GM21619 (cell line): ENCODE measurements around the gene KMT2B.

ENCODE experiments used
- ATAC-seq: cut with Tn5 transposase; IDR thresholded peaks from one replicate; pipeline ENCODE4 v1.9.1; 2021; ENCODE audit not compliant: unreplicated experiment

KMT2B gene

GRCh38 chr19:35741203-35741515 is 23.4 kb downstream of the KMT2B start:
- ATAC-seq: no peak

GRCh38 chr19:35742121-35742724 is 24.4 kb downstream of the KMT2B start, which contains the start of gene IGFLR1:
IGFLR1 (minus strand) TSS chr19:35742452; CDS start chr19:35741180, 1,272 bp downstream.
- no peak for ATAC-seq

- ATAC-seq: no peak
These were observed 26.0 kb downstream of the KMT2B start for GRCh38 chr19:35743640-35744429.

- ATAC-seq: peak; percentile 31
These were observed 26.9 kb downstream of the KMT2B start for GRCh38 chr19:35744430-35745327.

- peak; percentile 38 for ATAC-seq
These were observed 27.7 kb downstream of the KMT2B start, which contains the start of the genes PSENEN and U2AF1L4 for GRCh38 chr19:35745328-35746086. PSENEN (plus strand) TSS chr19:35745651; CDS start chr19:35745931, 280 bp downstream. U2AF1L4 (minus strand) TSS chr19:35745418; CDS start chr19:35745391, 27 bp downstream.

- no peak for ATAC-seq
These were observed 28.3 kb downstream of the KMT2B start for GRCh38 chr19:35746087-35746462.

- ATAC-seq: no peak
These were observed 28.7 kb downstream of the KMT2B start for GRCh38 chr19:35746531-35746930.

- ATAC-seq: peak; percentile 65
These were observed 30.6 kb downstream of the KMT2B start, which contains the start of gene LIN37 for GRCh38 chr19:35748106-35749020. LIN37 (plus strand) TSS chr19:35748576; CDS start chr19:35748725, 149 bp downstream.

- no peak for ATAC-seq
These were observed 32.4 kb downstream of the KMT2B start for GRCh38 chr19:35750167-35750566.

GRCh38 chr19:35751839-35752745 is 34.3 kb downstream of the KMT2B start:
- ATAC-seq: no peak

- no peak for ATAC-seq
These were observed 35.0 kb downstream of the KMT2B start for GRCh38 chr19:35752746-35753350.

- no peak for ATAC-seq
These were observed 36.0 kb downstream of the KMT2B start for GRCh38 chr19:35753634-35754369.

GRCh38 chr19:35754370-35755130 is 36.7 kb downstream of the KMT2B start:
- no peak for ATAC-seq

- ATAC-seq: no peak
These were observed 37.3 kb downstream of the KMT2B start for GRCh38 chr19:35755131-35755549.

- no peak for ATAC-seq
These were observed 38.0 kb downstream of the KMT2B start for GRCh38 chr19:35755550-35756376.
